Epithelial cell of alveolus of lung (primary cell): Measurements from ENCODE around the gene PKMYT1. TPM values are rescaled to one million over a fixed set of nuclear protein-coding genes. Genes with fewer than 3 reads are reported as not detected.

Source experiments
- total RNA-seq: library from RNA; depleted of rRNA; stranded (reverse); fragments of >200 nt; gene quantifications from 2 replicates; pipeline ENCODE4 v1.2.1, GENCODE V29; 2015

Gene PKMYT1
- total RNA-seq: 12.6 and 30.1 TPM in 2 replicates

DNA sequence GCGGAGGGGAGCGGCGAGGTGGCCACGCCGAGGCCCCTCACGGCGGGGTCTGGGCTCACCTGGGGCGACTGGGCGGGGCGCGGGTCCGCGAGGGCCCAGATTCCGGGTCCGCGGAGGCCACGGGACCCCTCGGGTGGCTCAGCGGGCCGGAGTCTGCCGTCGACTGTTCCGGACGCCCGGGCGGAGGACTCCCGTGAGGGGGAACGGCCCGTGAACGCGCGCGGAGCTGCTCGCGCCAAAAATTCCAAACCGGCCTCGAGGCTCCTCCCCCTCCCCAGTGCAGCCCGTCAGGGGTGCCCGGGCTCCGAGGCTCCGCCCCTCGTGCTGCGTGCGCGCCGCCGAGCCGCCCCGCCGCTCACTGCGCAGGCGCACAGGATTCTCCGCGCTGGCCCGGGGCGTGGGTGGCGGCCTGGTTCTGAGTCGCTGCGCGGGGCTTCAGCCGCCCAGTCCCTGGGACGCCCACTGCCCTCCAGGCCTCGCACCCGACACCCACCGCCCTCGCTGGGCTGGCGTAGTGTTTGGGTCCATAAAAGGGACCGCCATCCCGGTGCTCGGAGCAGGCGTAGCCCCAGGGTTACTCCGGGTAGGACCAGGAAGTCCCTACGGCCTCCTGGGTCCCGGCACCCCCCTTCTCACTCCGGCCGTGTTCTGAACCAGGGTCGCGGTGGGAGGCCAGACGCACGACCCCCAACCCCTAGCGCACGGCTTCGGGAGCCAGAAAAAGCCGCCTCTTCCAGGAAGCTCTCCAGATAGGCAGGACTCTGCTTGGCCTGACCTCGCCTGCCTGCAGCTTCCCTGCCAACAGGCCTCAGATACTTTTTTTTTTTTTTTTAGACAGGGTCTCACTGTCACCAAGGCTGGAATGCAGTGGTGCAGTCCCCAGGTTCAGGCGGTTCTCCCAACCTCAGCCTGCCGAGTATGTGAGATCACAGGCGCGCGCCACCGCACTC is at the start of gene PKMYT1:
TSS of gene PKMYT1 (minus strand) at position 220 of the 950 bp plus-strand sequence. CDS start 789 bp downstream, outside the sequence.

DNA sequence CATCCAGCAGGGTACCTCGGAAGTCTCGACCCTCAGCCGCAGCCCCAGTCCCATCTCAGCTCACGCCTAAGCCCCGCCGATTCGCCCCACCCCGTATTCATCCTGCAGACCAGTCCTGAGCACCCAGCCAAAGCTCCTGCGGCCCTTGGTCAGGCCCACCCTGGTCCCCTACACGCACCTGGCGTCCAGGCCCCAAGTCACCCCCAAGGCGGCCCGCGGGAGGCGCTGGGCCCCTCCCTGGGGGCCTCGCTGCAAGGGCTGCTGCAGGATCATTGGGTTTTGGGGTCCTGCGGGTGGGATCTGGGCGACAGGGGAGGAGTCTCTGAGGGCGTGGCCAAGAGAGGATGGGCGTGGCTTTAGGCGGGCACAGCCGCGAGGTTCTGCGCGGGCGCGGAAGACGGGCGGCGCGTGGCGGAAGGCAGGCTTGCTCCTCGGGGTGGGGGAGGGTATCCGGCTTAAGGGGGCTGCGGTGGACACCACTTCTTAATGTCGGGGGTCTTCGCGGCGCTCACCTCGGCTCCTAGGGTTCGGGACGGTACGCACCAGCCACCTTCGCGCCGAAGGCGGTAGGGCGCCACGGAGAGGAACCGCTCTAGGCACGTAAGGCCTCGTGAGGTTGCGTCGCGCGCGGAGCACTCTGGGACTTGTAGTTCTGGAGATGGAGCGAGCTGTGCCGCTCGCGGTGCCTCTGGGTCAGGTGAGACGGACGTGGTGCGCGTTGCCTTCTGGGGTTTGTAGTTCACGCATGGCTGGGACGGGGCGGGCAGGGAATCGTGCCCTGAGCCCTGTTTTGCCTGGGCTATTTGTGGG is 43.6 kb upstream of the PKMYT1 start, which contains the start of the genes HCFC1R1 and THOC6:
TSS of gene HCFC1R1 (minus strand) at position 274 of the 810 bp plus-strand sequence. CDS start at position 273, 1 bp downstream.
TSS of gene THOC6 (plus strand) at position 367 of the 810 bp plus-strand sequence. CDS start at position 659, 292 bp downstream.

DNA sequence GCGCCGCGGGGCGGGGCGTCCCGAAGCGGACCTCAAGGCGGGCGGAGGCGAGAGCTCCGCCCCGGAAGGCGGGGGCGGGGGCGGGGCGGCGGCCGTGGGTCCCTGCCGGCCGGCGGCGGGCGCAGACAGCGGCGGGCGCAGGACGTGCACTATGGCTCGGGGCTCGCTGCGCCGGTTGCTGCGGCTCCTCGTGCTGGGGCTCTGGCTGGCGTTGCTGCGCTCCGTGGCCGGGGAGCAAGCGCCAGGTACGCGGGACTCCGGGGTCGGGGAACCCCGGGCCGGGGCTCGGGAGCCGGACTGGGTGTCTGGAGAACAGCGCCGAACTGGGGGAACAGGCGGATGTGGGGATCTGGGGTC is 40.0 kb upstream of the PKMYT1 start, which contains the start of gene TNFRSF12A:
TSS of gene TNFRSF12A (plus strand) at position 122 of the 357 bp plus-strand sequence. CDS start at position 152, 30 bp downstream.

DNA sequence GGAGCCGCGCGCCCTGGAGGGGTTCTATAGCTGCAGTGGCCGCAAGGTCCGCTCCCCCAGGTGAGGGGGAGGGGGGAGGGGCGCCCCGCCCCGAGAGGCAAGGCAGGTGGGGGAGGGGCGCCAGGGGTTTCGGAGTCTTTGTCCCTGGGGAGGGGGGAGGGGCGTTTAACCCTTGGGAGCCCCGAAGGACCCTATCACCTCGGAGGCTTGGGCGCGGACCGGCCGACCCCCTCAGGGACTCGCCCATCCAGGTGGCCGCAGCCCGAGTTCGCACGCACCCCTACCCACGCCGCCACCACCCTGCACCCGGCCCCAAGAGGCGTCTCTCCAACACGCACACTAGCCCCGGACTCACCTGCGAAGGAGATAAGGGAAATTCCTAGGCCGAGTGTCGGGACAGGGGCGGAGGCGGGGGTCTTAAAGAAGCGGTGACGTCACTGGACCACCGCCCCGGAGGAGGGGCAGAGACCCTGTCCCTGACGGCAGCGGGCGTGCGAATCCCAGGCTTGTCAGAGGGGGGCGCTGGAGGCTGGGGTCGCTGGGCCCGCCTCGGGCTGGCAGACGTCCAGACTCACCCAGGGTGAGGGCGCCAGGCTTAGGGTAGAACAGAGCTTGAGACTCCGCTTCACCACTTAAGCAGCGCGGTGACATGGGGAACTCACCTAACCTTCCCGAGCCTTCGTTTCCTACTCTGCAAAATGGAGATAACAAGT is 37.7 kb upstream of the PKMYT1 start, which contains the start of gene CLDN6:
TSS of gene CLDN6 (minus strand) at position 390 of the 713 bp plus-strand sequence. CDS start 2,162 bp downstream, outside the sequence.

DNA sequence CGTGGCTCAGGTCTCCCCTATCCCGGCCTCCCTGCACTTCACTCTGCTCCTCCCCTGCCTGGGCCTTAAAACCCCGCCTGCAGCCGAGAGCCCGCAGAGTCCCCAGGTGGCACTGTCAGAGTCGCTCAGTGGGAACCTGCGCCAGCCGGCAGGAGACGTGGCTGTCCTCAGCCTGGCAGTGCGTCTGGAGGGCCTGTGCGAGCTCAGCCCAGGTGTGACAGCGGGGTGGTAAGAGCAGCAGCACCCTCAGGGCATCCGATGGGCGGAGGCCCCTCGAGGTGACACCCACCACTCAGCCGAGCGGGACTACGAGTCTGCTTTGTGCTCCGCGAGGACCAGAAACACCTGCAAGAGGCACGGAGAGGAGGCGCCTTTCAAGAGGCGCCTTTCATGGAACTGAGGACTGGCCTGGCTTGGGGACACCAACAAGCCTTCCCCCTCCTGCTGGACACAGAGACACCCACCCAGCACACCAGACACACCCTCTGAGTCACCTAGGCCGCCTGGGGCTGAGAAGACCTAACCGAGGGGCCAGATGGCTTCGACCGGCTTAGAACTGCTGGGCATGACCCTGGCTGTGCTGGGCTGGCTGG is 32.7 kb upstream of the PKMYT1 start, which contains the start of gene CLDN9:
TSS of gene CLDN9 (plus strand) at position 96 of the 593 bp plus-strand sequence. CDS start at position 536, 440 bp downstream.

DNA sequence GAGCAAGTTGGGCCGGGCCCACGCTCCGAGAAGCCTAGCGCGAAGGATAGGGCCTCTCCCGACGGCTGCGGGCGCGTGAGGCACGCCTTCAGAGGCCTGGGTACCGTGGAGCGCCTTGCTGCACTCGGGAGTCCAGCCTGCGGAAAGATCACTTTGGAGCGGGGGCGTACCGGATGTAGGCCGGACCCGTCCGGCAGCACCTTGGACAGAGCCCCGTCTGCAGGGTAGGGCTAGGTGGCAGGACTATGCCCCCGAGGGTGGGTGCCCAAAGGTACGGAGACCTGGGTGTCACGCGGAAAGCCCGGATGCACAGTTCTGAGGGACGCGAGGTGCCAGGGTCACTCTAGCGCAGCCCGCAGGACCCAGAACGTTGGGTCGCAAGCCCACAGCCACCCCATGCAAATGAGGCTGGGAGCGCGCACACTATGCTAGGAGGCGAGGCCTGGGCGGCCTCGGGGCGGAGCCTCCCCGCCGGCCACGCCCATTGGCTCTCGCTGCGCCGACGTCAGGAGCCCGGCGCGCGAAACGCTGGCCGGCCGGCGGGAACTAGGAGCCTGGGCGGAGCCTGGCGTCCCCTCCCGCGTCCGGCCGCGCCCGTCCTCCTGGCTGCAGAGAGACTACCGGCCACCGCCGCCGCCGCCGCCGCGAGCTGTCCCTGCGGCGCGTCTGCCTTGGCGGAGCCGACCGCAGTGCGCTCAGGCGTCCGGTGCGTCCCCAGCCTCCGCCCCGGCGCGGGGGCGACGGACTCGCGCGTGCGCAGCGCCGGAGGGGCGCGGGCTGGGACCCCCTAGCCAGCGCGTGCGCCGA is 11.3 kb downstream of the PKMYT1 start, which contains the start of gene PAQR4:
TSS of gene PAQR4 (plus strand) at position 611 of the 807 bp plus-strand sequence. CDS start 327 bp downstream, outside the sequence.

DNA sequence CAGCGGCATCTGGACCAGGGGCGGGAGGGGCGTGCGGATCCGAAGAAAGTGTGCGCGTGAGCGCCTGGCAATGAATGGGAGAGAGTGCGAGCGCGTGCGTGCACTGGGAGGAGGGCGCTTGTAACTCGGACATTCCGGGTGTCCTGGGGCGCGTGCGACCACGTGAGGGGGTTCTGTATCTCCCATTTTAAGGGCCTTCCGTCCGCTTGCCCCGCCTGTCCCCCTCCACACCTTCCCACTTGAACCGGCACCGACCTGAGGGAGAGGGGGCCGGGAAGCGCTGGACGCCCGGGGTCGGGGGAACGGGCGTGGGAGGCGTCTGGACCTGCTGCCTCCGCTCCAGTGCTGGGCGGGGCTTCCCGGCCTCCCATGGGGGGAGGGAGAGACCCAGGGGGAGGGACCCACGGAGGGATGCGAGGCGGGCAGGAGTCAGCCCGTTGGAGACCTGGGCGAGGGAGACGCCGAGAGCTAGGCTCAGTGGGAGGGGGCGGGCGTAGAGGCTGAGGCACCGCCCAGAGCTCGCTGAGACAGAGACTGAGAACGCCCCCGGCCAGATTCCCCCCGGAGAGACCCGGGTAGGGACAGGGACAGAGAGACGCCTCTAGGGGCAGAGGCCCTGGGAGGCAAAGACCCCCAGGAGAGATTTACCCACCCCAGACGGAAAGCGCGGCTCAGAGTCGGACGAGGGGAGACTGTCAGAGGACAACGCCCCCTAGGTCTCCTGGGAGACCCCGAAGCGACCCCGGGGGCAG is 16.3 kb downstream of the PKMYT1 start, which contains the start of gene KREMEN2:
TSS of gene KREMEN2 (plus strand) at position 553 of the 752 bp plus-strand sequence. CDS start 246 bp downstream, outside the sequence.

Other genes with a start within 250 kb of the PKMYT1 start
- gene SRRM2, start 227.8 kb downstream of the PKMYT1 start, total RNA-seq: 55.5 and 171 TPM in 2 replicates
- gene ELOB, start 203.2 kb downstream of the PKMYT1 start, total RNA-seq: 440 and 841 TPM in 2 replicates
- gene PRSS33, start 192.9 kb downstream of the PKMYT1 start, total RNA-seq: not detected in 2 replicates
- not detected in 2 replicates for gene PRSS41, start 182.0 kb downstream of the PKMYT1 start, total RNA-seq
- 2.2 TPM in 1 of 2 replicates, not detected in the other for gene PRSS21, start 163.2 kb downstream of the PKMYT1 start, total RNA-seq
- gene ZG16B, start 150.1 kb downstream of the PKMYT1 start, total RNA-seq: 1.4 TPM in 1 of 2 replicates, not detected in the other
- gene PRSS22, start 122.3 kb downstream of the PKMYT1 start, total RNA-seq: 0.40 and 4.3 TPM in 2 replicates
- 76.9 and 147 TPM in 2 replicates for gene FLYWCH2, start 97.2 kb downstream of the PKMYT1 start, total RNA-seq
- 34.7 and 50.4 TPM in 2 replicates for gene FLYWCH1, start 68.5 kb downstream of the PKMYT1 start, total RNA-seq
- 1.2 TPM in 1 of 2 replicates, not detected in the other for gene KREMEN2, start 16.2 kb downstream of the PKMYT1 start, total RNA-seq
- 6.7 and 13.7 TPM in 2 replicates for gene PAQR4, start 11.1 kb downstream of the PKMYT1 start, total RNA-seq
- 0.39 TPM in 1 of 2 replicates, not detected in the other for gene CLDN9, start 32.5 kb upstream of the PKMYT1 start, total RNA-seq
- 2.6 and 23.9 TPM in 2 replicates for gene CLDN6, start 37.7 kb upstream of the PKMYT1 start, total RNA-seq
- 24.8 and 323 TPM in 2 replicates for gene TNFRSF12A, start 39.9 kb upstream of the PKMYT1 start, total RNA-seq
- gene HCFC1R1, start 43.5 kb upstream of the PKMYT1 start, total RNA-seq: 56.6 and 61.4 TPM in 2 replicates
- gene THOC6, start 43.6 kb upstream of the PKMYT1 start, total RNA-seq: 18.5 and 33.4 TPM in 2 replicates
- gene BICDL2, start 56.5 kb upstream of the PKMYT1 start, total RNA-seq: 1.9 TPM in 1 of 2 replicates, not detected in the other
- gene MMP25, start 66.1 kb upstream of the PKMYT1 start, total RNA-seq: 0.13 TPM in 1 of 2 replicates, not detected in the other
- 5.3 and 123 TPM in 2 replicates for gene IL32, start 85.2 kb upstream of the PKMYT1 start, total RNA-seq
- gene ZSCAN10, start 118.8 kb upstream of the PKMYT1 start, total RNA-seq: not detected in 2 replicates
- 9.6 and 18.7 TPM in 2 replicates for gene ZNF205, start 132.1 kb upstream of the PKMYT1 start, total RNA-seq
- 7.2 and 12.7 TPM in 2 replicates for gene ZNF213, start 154.6 kb upstream of the PKMYT1 start, total RNA-seq
- gene OR1F1, start 207.8 kb upstream of the PKMYT1 start, total RNA-seq: not detected in 2 replicates